SHP77 treated with DMSO at 0.1 percent for 48 hours (cell line): ENCODE measurements around the gene BCL7A.
A peak's percentile ranks its signal among the peaks of the same experiment; 100 is the strongest.
"Not testable (repeated sequence)": the region's sequence is repeated elsewhere in the genome, so short reads cannot be mapped to it uniquely, and the experiment has no call there.

Experiments used
- DNase-seq: peaks from one replicate; lab custom pipeline; 2025; lab: John Stamatoyannopoulos, UW

BCL7A gene

DNA sequence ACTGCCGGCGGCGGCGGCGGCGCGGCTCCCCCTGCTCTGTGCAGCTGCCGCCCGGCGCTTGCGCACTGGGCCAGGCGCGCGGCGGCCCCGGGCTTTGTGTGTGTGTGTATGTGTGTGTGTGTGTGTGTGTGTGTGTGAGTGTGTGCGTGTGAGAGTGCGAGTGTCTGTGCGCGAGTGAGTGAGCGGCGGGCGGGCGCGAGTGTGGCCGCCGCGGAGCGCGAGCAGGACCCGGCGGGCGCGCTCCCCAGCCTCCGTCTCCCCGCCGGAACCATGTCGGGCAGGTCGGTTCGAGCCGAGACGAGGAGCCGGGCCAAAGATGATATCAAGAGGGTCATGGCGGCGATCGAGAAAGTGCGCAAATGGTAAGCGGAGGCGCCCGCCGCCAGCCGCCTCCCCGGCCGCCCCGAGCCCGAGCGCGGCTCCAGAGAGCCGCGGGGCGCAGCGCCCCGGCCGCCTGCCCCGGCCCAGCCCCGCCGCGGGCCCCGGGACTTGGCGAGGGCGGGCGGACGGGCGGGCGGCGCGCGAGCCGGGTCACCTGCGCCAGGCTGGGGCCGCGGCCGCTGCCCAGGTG lies at the start of gene BCL7A:
Gene BCL7A, plus strand, starts transcription at position 63 of the 571 bp plus-strand sequence. Its CDS starts 208 bp downstream, at position 271.
- DNase-seq, result peak; percentile 35

DNA sequence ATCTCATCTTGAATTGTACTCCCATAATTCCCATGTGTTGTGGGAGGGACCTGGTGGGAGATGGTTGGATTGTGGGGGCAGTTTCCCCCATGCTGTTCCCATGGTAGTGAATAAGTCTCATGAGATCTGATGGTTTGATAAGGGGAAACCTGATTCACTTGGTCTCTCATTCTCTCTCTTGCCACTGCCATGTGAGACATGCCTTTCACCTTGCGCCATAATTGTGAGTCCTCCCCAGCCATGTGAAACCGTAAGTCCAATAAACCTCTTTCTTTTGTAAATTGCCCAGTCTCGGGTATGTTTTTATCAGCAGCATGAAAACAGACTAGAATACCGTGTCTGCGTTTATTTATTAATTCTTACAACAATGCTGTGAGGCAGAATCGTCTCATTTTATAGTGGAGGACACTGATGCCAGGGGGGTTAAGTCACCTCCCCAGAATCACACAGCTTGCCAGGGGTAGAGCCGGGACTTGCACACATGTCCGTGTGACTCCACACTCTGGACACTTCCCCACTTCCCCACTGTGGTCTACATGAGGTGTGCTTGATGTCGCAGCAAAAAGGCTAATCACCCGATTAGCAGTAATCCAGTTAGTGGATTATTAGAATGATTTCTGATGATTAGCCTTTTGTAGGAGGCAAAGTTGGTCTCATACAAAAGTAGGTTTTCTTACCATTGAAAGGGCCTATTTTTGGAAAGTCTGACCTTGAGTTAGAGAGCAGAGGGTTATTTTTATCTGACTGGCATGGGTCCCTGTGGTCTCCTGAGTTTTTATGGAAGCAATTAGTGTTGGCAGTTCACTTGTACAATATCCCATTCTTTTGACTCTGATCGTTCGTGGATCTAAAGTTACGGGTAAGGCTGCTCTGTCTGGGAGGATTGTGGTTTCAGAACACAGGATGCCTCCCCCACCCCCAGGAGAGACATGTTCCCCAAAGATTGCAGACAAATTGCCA lies 47.4 kb upstream of the BCL7A start:
- DNase-seq, result no peak

DNA sequence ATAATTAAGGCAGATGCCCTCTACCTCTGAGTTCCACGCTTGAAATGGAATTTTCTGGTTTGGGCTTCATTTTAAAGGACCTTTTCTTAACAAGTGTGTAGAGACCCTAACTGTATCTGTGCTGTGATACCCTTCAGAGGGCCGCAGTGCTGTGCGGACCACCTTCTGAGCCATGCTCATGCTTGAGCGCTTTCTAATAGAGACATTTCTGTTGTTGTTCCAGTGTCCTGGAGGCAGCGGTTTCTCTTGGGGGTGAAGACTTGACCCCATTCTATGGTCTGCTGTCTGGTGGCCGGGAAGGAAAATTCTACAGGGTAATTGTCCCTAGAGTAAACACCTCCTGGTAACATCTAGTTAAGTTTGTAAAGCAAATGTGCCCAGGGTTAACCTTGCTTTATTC lies 46.7 kb upstream of the BCL7A start:
- DNase-seq, result no peak

DNA sequence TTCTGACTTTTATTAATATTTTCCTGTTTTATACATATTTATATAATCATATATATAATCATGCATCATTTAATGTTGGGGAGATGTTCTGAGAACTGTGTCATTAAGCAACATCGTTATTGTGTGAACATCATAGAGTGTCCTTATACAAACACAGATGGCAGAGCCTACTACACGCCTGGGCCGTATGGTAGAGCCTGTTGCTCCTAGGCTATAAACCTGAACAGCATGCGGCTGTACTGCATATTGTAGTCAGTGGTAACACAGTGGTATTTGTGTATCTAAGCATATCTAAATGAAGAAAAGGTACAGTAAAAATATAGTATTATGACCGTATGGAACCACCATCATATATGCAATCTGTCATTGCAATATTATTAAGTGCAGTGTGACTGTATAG lies 44.7 kb upstream of the BCL7A start:
- peak; percentile 48 for DNase-seq

DNA sequence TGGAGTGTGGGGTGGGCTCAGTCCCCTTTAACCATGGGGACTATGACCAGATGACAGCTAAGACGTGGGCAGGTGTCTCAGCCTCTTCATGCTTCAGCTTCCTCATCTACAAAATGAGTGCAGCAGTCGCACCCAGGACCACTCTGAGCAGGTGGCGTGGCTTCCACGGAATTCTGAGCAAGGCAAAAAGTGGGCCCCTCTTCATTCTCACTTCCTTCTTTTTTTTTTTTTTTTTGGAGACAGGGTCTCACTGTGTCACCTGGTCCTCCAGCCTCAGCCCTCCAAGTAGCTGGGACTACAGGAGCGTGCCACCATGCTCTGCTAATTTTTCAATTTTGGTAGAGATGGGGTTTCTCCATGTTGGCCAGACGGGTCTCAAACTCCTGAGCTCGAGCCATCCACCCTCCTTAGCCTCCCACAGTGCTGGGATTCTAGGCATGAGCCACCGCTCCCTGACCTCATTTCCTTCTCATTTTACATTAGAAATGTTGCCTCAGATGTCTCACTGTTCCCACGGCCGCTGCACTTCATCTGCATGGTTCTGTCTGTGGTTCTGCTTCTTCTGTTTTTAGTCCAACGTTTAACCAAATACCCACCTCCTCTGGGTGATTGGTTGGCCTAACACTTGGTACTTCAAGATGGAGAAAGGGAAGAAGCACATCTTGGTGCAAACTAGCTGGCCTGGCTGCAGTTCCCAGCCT lies 41.3 kb upstream of the BCL7A start:
- no peak for DNase-seq

DNA sequence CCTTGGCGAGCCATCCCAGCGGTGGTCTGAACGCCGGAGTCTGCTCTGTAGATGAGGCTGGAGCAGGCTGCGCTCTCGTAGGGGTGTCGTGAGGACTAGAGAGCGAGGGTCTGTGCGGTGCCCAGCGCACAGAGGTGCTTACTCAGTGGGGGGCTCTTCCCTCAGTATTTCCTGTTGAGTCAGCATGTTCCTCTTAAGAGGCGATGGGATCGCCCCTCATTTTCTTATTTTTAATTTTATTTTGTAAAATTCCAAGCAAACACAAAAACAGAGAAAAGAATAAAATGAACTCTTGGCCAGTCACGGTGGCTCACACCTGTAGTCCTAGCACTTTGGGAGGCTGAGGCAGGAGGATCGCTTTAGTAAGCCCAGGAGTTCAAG lies 40.8 kb upstream of the BCL7A start:
- no peak for DNase-seq

DNA sequence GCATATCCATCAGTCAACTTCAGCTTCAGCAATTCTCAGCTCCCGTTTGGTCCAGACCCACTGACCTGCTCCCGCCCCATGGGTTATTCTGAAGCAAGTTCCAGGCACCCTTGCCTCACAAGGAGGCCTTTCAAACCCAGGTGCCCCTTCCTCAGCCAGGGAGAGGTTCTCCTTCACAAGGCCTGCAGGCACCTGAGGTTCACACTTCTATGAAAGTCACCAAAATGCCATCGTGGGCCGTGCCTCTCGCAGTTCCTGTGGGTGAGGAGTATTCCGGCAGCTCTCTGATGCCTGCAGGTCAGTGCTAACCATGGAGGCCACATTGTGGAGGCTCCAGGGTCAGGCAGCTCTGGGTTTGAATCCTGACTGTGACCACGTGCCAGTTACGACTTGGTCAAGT lies 40.2 kb upstream of the BCL7A start:
- no peak for DNase-seq

DNA sequence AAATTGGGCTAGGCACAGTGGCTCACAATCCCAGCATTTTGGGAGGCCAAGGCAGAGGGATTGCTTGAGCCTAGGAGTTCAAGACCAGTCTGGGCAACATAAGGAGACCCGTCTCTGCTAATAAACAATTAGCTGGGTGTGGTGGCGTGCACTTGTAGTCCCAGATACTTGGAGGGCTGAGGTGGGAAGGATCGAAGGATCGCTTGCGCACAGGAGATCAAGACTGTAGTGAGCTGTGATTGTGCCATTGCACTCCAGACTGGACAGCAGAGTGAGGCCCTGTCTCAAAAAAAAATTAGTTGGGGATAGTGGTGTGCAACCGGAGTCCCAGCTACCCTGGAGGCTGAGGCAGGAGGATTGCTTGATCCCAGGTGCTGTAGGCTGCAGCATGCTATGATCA lies 38.7 kb upstream of the BCL7A start:
- DNase-seq, result no peak

DNA sequence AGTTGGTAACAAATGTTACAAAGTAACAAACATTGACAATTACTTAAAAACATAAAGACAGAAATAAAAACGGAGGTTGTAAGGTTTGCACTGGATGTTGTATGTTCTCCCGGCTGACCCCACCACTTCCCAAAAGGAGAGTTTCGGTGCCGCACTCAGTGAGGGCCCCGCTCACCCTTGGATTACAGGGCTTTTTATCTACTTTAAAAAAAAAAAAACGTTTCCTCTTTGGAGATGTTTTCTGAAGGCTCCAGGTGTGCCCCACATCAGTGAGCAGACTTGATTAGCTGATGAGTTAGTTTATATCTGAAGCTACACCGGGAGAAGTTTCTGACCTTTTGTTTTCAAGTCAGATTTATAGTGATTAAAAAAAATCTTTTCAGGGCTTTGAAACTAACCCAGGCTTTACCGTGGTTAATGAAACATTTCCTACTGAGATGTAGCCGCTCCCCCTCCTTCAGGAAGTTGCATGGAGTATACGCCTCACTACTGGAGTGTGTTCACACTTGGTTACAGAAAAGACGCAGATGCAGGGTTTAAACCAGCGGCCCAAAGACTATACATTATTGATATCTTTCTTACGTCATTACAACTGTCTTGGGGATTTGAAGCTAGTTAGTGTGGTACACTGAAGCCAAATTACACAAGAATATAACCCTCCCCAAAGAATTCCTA lies 38.0 kb upstream of the BCL7A start:
- DNase-seq, result no peak

DNA sequence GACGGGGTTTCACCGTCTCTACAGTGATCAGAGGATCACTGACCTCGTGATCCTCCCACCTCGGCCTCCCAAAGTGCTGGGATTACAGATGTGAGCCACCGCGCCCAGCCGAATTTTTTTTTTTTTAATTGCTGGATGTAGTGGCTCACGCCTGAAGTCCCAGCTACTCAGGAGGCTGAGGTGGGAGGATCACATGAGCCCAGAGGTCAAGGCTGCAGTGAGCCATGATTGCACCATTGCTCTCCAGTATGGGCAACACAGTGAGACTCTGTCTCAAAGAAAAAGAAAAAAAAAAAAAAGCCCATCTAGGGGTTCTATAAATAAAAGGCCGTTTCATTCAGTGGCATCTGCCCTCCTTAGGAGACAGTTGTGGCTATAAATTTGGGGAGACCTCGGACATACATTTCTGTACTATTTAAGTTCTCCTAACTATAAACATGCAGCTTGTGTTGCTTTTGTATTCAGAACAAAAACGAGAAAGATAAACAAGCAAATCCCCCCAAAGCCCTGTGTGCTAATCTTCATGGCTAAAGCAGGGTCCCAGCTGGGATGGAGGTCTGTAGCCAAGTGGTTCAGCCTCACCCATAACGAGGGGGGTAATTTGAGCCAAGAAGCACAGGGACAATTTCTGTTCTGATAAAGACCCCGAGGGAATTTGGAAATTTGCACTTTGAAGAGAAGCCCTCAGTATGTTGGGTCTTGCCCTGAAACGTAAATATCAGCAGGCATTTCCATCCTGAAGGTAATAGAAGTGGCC lies 35.0 kb upstream of the BCL7A start:
- no peak for DNase-seq

DNA sequence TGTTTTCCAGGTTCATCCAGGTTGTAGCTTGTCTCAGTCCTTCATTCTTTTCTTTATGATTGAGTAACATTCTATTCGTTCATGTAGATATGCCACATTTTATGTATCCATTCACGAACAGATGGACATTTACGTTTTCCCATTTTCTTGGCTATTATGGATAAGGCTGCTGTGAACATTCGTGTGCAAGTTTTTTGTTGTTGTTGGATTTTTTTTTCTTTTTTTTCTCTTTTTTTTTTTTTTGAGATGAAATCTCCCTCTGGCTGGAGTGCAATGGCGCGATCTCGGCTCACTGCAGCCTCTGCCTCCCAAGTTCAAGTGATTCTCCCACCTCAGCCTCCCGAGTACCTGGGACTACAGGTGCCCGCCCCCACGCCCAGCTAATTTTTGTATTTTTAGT lies 33.2 kb upstream of the BCL7A start:
- not testable (repeated sequence) for DNase-seq

DNA sequence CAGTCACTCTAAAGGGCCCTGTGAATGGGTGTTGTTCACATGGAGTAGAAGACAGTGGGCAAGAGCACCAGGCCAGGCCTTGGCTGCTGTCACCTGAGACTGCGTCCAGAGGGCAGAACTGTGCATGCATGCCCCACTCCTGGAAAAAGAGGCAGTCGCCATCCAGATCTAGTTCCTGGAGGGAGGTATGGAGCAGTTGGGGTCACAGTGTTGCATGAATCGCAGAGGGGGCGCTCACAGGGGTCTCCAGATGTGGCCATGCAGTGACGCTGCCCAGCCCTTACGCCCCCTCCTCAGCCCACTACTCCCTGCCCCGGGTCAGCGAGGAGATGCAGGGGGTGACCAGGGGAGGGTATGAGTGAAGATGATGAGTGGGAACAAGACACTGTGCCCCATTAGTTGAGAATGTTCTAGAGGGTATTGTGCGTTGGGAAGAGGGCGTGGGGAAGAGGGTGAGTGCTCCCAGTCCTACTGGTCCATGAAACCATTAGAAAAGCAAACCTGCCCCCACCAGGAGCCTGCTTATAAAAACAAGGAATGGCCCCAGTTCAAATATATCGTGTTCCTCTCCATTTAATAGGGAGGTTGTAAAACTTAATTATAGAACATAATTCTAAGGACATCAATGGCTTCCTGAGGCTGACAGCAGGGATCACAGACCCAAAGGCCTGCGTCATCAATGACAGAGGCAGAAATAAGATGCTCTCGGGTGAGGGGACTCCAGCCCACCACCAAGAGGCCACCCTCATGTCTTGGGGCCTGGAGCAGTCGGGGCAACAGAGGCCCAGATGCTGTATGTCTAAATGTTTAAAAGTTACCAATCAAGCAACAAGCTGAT lies 32.2 kb upstream of the BCL7A start:
- no peak for DNase-seq

DNA sequence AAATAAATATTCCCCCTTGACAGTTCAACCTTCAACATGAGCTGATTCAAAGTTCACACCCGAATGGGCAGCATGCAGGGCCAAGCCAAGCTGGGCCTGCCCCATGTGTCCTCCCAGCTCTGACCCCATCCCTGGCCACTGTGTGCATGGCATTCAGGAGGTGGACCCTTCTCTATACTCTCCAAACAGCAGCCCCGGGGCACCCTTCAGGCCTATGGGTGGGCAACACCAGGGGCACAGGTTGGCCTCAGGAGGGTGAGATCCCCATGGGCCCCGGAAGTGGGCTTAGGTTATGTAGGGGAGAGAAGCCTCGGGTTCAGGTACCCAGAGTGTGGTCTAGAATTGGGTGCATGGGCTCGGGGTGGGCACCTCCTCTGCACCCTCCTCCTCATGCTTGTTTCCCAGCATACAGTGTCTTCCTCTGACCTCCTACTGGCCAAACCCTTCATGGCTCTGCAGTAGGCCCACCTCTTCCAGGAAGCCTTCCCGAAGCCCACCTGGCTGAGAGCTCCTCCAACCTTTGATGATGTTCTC lies 31.5 kb upstream of the BCL7A start:
- DNase-seq, result no peak

DNA sequence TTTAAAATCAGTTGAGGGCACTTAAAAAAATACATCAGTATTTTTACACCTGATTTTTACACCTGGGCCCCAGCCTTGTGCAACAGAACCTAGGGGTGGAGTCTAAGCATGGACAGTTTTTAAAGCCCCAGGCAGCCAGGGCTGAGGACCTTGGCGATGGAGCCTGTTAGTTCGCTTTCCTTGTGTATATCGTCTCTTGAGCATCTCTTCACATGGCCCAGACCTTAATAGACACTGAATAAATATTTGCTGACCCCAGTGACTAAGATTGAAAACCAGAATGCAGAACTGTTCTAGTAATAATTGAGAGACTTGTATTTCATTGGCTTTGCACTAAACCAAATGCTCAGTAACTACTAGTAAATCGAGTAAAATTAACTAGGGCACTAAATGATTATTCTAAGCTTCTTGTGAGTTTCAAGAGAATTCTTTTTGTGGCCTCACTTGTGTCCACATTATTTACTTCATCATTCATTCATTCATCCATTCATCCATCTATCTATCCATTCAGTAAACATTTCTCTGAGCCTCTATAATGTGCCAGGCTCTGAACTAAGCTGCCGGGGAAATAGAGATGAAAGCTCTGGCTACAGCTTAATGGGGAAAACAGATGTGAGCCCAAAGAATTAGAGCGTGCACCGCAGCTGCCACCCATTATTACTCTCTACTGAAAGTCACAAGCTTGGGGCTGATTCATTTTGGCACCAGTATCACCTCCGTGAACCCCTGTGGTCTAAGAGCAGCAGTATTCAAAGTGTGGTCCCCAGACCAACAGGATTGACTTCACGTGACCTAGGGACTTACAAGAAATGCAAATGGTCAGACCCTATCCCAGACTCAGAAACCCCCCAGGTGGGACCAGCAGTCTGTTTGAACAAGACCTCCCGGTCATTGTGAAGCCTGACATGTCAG lies 30.7 kb upstream of the BCL7A start:
- DNase-seq, result no peak

DNA sequence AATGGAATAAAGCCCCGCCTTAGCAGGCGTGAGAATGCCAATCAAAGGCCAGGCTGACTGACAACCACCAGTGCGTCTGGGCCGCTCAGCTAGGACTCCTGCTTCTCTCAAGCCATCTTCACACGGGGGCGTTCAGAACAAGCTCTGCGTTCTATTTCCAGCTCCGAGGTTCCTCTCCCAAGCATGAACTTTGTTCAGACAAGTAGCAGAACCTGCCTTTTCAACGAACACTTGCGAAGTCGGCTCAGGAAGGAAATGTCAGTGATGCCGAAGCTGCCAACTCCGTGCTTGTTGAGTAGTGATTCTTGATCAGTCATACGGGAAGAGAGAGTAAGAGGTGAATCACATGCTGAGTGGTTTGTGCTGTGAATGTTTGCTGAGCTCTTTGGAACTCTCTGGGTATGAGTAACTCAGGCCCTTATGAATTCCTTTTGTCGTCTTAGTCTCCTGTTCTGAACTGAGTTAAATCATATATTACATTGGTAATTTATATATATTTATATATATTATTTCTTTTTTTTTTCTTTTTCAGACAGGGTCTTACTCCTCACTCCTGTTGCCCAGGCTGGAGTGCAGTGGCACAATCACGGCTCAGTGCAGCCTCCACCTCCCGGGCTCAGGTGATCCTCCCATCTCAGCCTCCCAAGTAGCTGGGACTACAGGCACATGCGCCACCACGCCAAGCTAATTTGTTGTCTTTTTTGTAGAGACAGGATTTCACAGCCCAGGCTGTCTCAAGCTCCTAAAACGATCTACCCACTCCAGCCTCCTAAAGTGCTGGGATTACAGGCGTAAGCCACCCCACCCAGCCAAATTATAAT lies 29.4 kb upstream of the BCL7A start:
- DNase-seq, result no peak

DNA sequence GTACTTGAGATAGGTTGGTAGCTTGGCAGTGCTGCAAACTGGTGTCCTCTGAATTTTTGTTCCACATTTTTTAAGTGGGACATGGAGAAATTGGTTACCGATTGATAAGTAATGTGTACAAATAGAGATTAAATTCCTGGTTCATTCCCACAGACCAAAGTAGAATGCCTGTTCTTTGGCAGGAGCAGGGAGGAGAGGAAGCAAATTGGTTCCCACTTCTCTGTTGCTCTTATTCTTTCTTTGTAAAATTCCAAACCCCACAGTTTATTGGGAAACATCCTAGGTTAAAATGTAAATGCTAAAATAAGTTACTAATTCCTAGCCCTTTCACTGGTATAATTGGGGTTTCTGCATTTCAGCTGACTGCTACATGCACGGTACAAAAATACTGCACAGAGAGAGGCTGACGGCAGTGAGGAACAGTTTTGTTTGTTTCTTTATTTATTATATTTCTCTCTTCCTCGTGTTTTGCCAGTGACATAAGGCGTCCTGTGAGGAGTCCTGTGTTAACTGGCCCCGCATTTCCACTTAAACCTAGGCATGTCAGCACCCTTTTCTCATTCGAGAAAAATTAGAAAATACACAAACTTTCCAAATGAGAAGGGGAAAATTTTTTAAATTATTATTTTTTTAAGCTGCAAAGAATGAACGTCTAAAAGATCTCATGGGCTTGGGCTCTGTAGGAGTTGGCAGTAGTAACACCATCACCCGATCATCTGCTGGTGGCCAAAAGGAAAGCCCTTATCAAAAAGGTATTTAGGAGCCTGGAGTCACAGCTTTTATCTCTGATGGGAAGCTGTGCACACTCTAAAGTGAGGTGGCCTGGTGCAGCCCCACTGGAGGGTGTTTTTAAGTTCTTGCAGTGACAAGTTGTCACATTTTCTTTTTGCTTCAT lies 25.4 kb upstream of the BCL7A start:
- no peak for DNase-seq

DNA sequence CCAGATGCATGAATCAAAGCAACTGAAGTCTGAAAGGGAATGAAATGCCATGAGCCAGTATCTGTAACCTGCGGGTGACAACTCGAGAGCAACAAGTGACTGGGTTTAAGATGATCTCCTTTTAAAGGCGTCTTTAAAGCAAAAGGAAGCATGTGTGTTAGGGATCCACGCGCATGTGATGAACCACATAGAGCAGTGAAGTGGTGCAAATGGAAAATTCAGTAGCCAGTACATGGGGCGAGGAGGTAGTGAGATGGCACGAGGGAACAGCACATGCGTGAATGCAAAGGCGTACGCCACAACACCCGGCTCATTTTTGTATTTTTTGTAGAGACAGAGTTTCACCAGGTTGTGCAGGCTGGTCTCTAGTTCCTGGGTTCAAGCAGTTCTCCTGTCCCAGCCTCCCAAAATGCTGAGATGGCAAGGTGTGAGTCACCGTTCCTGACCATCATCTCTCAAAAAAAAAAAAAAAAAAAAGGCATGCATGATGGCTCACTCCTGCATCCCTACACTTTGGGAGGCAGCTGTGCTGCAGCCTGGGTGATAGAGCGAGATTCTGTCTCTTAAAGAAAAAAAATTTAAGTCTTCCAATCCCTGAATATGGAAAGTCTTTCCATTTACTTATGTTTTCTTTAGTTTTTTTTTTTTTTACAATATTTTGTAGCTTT lies 24.6 kb upstream of the BCL7A start:
- no peak for DNase-seq
